ENCODE results near the gene PPP2R3A. TPM values are rescaled to one million over a fixed set of nuclear protein-coding genes. Genes with fewer than 3 reads are reported as not detected.

Gene PPP2R3A
- total and polyA plus RNA-seq, 2 of the 4 experiments (the other 2 are of a cell fraction): 11.3 to 37.3 TPM

- no TSS peak for BruUV-seq (replicated peaks)
- H3K9ac ChIP-seq (ENCODE audit: low read depth, low read length): no peak overlapping the region
- ATAC-seq (ENCODE audit: low read depth): peak; percentile 27; the same call in 1 of the 2 replicates
Measured at GRCh38 chr3:136074546-136075170, 109.1 kb downstream of the PPP2R3A start.

More at GRCh38 chr3:136074546-136075170, 109.1 kb downstream of the PPP2R3A start:
- Histone ChIP-seq H2BK120ac (ENCODE audit: low read depth, low read length) (no peak overlapping the region), H3K14ac (replicated peaks; ENCODE audit: low read depth, low read length) (no peak overlapping the region), H2AK5ac (ENCODE audit: low read depth, low read length) (no peak overlapping the region), H3K4me3 (ENCODE audit: insufficient read depth, low read depth, low read length) (no peak overlapping the region), H2BK5ac (ENCODE audit: low read depth, low read length, poor library complexity, severe bottlenecking) (no peak overlapping the region), H3K23ac (ENCODE audit: low read depth, low read length) (no peak overlapping the region), H3K36me3 (ENCODE audit: control insufficient read depth, insufficient read depth, low read length) (no peaks in the 10 kb centered on the region), H3K9me1 (ENCODE audit: insufficient read depth, low read length) (no peaks in the 10 kb centered on the region), H3K4me1 (ENCODE audit: control insufficient read depth, insufficient read depth, low read length) (peaks cover 10% of the 10 kb centered on the region), H2BK20ac (ENCODE audit: low read depth, low read length) (no peak overlapping the region), H3K27ac (ENCODE audit: insufficient read depth, low read length) (no peak overlapping the region), H4K91ac (ENCODE audit: insufficient read depth, low read depth, low read length) (no peak overlapping the region), H3K9me3 (ENCODE audit: control insufficient read depth, insufficient read depth, low read length) (no peaks in the 10 kb centered on the region), H3K4me2 (ENCODE audit: low read depth, low read length) (no peak overlapping the region), H4K8ac (ENCODE audit: low read depth in 2 of 2, low read length in 2 of 2) (no peak overlapping the region), H2BK15ac (ENCODE audit: low read depth, low read length) (no peak overlapping the region), H3K4ac (ENCODE audit: low read depth, low read length) (no peak overlapping the region), H3K27me3 (ENCODE audit: control insufficient read depth, insufficient read depth, low read length) (no peaks in the 10 kb centered on the region), H2AFZ (replicated peaks; ENCODE audit: low read length, poor library complexity) (no peak overlapping the region), H3K79me1 (ENCODE audit: low read depth in 1 of 2, low read length in 2 of 2) (peaks cover 7 to 21% of the 10 kb centered on the region in 2 experiments; a peak in 3 of 4 replicates), H3K18ac (ENCODE audit: low read depth, low read length) (no peak overlapping the region), H4K5ac (ENCODE audit: low read depth, low read length) (no peak overlapping the region), H3K56ac (ENCODE audit: extremely low read depth, insufficient read depth, low read length) (no peak overlapping the region), H4K20me1 (ENCODE audit: insufficient read depth, low read length) (no peaks in the 10 kb centered on the region), H2AK9ac (replicated peaks; ENCODE audit: low read depth, low read length, poor library complexity) (no peak overlapping the region)
- TF ChIP-seq MXI1 (IDR thresholded peaks at IDR 0.05; ENCODE audit: borderline replicate concordance, low read depth, low read length) (no peak), POLR2A (IDR thresholded peaks at IDR 0.05; ENCODE audit: low read depth, low read length) (no peak), CHD1 (IDR thresholded peaks at IDR 0.05; ENCODE audit: low read depth, low read length) (no peak), BHLHE40 (IDR thresholded peaks at IDR 0.05; ENCODE audit: low read depth, low read length) (no peak), CTCF (conservative IDR thresholded peaks at IDR 0.05; ENCODE audit: low read depth, low read length) (no peak), CEBPB (IDR thresholded peaks at IDR 0.05; ENCODE audit: low read depth, low read length) (no peak), SMC3 (IDR thresholded peaks at IDR 0.05; ENCODE audit: low read depth, low read length) (no peak), RFX5 (IDR thresholded peaks at IDR 0.05; ENCODE audit: low read depth, low read length) (no peak), FOS (IDR thresholded peaks at IDR 0.05; ENCODE audit: low read depth, low read length) (no peak), ELK1 (IDR thresholded peaks at IDR 0.05; ENCODE audit: borderline replicate concordance, low read depth, low read length) (no peak), MAFK (IDR thresholded peaks at IDR 0.05; ENCODE audit: low read depth, low read length) (no peak)
- TF ChIP-seq, protein P1, sequence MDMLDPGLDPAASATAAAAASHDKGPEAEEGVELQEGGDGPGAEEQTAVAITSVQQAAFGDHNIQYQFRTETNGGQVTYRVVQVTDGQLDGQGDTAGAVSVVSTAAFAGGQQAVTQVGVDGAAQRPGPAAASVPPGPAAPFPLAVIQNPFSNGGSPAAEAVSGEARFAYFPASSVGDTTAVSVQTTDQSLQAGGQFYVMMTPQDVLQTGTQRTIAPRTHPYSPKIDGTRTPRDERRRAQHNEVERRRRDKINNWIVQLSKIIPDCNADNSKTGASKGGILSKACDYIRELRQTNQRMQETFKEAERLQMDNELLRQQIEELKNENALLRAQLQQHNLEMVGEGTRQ (IDR thresholded peaks at IDR 0.05; ENCODE audit: low read depth, low read length): no peak
- WGBS, 2 experiments (ENCODE audit: extremely low coverage in 2 of 2, insufficient read length in 1 of 2): no CpG with 5 or more reads among the region's 1 CpG
- ChIA-PET POLR2A (ENCODE audit: unreplicated experiment) (no interaction called here), CTCF (interaction anchor here (0.6 to 1.4 kb wide), 2 partner anchors 17 to 26 kb away, joined by 3 read pairs; no protein-coding TSS in a partner anchor)
- peak; percentile 68 for DNase-seq
- intact Hi-C loops (cut with micrococcal nuclease) (loop anchor here (1.0 to 10.0 kb wide), 5 partner anchors 229 to 940 kb away; partner anchors contain the start of gene STAG1), in situ Hi-C loops (cut with MboI; ENCODE audit: low sequenced_read_pairs) (loop anchor here (5.0 to 10.0 kb wide), 4 partner anchors 180 to 948 kb away; partner anchors contain the start of genes PCCB and STAG1), dilution Hi-C loops (cut with HindIII; ENCODE audit: low sequenced_read_pairs, unreplicated experiment) (no loop called here)
